ENCODE measurements around the gene SLC22A5. TPM values are rescaled to one million over a fixed set of nuclear protein-coding genes. Genes with fewer than 3 reads are reported as not detected.
A peak's percentile ranks its signal among the peaks of the same experiment; 100 is the strongest.

Gene SLC22A5
- total and polyA plus RNA-seq, 10 of the 15 experiments (the other 5 are each of a cell fraction or from before 2014, with no cell fraction given), result 1.1 to 4.4 (median 2.3) TPM

DNA sequence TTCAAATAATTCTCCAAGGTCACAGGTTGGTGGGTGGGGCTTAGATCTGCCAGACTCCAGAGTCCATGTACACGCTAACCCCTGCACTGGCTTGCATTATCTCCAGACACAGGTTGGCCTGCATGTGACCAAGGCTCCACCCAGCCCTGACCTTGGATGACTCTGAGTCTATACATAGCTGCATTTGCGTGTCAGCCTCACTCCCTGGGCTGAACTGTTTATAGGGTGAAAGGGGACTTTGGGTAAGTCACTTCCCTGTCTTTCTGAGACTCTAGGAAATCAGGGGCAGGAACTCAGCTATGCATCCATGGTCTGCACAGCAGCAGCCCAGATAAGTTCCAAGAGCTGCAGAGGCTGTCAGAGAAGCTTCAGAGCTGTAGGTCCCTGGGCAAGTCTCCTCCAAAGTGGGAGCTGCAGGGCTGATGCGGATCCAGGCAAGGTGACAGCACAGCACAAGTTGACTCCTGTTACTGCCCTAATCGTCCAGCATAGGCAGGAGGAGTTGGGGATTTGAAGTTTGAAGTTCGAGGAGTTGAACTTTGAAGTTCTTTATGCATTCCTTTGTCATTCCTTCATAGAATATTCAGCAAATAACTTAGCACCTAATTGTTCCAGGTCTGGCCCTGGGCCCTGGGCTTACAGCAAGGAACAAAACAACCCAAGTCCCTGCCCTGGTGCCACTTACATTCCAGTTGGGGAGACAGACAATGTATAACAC is 53.4 kb downstream of the SLC22A5 start:
- H3K27ac ChIP-seq (ENCODE audit: control insufficient read depth, insufficient read depth), result peak overlapping the region; percentile 94
- ATAC-seq (peak; percentile 47), DNase-seq (ENCODE audit: low read depth, low spot score) (no peak), FAIRE-seq (no peak)
- H3K4me1 ChIP-seq (ENCODE audit: control insufficient read depth, insufficient read depth, low read length), result peaks cover 87% of the 10 kb centered on the region
- CTCF ChIA-PET, result interaction anchor here (0.5 to 11.0 kb wide), 16 partner anchors 7 to 82 kb away, joined by 3 to 184 read pairs (median 6); partner anchors contain the start of gene IRF1
- peak overlapping the region; percentile 22; the same call in 1 of the 2 replicates for H3K4me3 ChIP-seq
- peaks cover 12 to 16% of the 10 kb centered on the region in 2 experiments; a peak in 3 of 4 replicates for H3K36me3 ChIP-seq (ENCODE audit: control insufficient read depth in 2 of 2, insufficient read depth in 2 of 2, low read length in 1 of 2)
- H3K9me3 ChIP-seq (replicated peaks; ENCODE audit: control insufficient read depth, insufficient read depth, low read length), result no peaks in the 10 kb centered on the region
- intact Hi-C loops (cut with micrococcal nuclease; ENCODE audit: unreplicated experiment), result loop anchor here (5.0 kb wide), 1 partner anchor 239 kb away; no protein-coding TSS in a partner anchor
- WGBS (ENCODE audit: insufficient coverage, insufficient replicate concordance, low lambda C conversion rate, missing lambda C conversion rate), result 13% methylated on average over 5 of the region's 5 CpGs
- peaks cover 83% of the 10 kb centered on the region for H3K79me2 ChIP-seq (ENCODE audit: control insufficient read depth, insufficient read depth, low read length)
- H3K9ac ChIP-seq (ENCODE audit: control insufficient read depth, insufficient read depth, low read length), result peak overlapping the region; percentile 52
- BruUV-seq (replicated peaks), result TSS peak; percentile 57
- RAD21 ChIA-PET (ENCODE audit: unreplicated experiment), result interaction anchor here (0.8 to 12.5 kb wide), 14 partner anchors 7 to 242 kb away, joined by 3 to 453 read pairs (median 6); partner anchors contain the start of gene IRF1
- SMC1A ChIA-PET (ENCODE audit: uncharacterized antibody, unreplicated experiment), result interaction anchor here (0.7 to 18.8 kb wide), 14 partner anchors 8 to 328 kb away, joined by 3 to 300 read pairs (median 22); partner anchors contain the start of genes IRF1 and SLC22A5
- no peaks in the 10 kb centered on the region for H3K27me3 ChIP-seq (replicated peaks in 1 of 2; ENCODE audit: control insufficient read depth in 2 of 2, insufficient read depth in 2 of 2, low read length in 1 of 2)
- H2AFZ ChIP-seq (ENCODE audit: control insufficient read depth, low read depth, low read length), result no peak overlapping the region
- POLR2A ChIA-PET, result interaction anchor here (0.7 to 11.2 kb wide), 9 partner anchors 7 to 80 kb away, joined by 3 to 389 read pairs (median 19); partner anchors contain the start of gene IRF1
- H3K4me2 ChIP-seq (ENCODE audit: control insufficient read depth, insufficient read depth), result peak overlapping the region; percentile 56
- no peaks in the 10 kb centered on the region for H4K20me1 ChIP-seq (ENCODE audit: control insufficient read depth, insufficient read depth)
- in situ Hi-C loops (cut with MboI), result loop anchor here (5.0 kb wide), 1 partner anchor 49 kb away; no protein-coding TSS in a partner anchor
- TF ChIP-seq NR2C2 (IDR thresholded peaks at IDR 0.05; ENCODE audit: borderline replicate concordance, control insufficient read depth, insufficient read length, low read depth) (no peak), HDAC6 (IDR thresholded peaks at IDR 0.05; ENCODE audit: unreplicated experiment) (no peak), ZNF274 (IDR thresholded peaks at IDR 0.05; ENCODE audit: insufficient read depth, insufficient read length) (no peak), MXI1 (IDR thresholded peaks at IDR 0.05; ENCODE audit: low read depth, low read length) (no peak; the same call in 1 of the 2 replicates), SREBF1 (IDR thresholded peaks at IDR 0.05; ENCODE audit: low read length) (no peak), BACH1 (IDR thresholded peaks at IDR 0.05; ENCODE audit: borderline replicate concordance) (no peak; the same call in 1 of the 2 replicates), STAT1 (conservative IDR thresholded peaks at IDR 0.05) (no peak; the same call in 1 of the 2 replicates), ZNF592 (IDR thresholded peaks at IDR 0.05) (no peak; the same call in 1 of the 2 replicates), ZNF687 (IDR thresholded peaks at IDR 0.05) (peak; percentile 99), PAX8 (IDR thresholded peaks at IDR 0.05) (no peak), ZNF207 (IDR thresholded peaks at IDR 0.05; ENCODE audit: borderline replicate concordance) (no peak), CHD4 (IDR thresholded peaks at IDR 0.05) (no peak), ZSCAN29 (IDR thresholded peaks at IDR 0.05) (no peak), CBFB (IDR thresholded peaks at IDR 0.05; ENCODE audit: low read depth) (no peak)
- TF ChIP-seq, protein P1, sequence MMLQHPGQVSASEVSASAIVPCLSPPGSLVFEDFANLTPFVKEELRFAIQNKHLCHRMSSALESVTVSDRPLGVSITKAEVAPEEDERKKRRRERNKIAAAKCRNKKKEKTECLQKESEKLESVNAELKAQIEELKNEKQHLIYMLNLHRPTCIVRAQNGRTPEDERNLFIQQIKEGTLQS (IDR thresholded peaks at IDR 0.05; ENCODE audit: borderline replicate concordance, extremely low read depth, low read depth, low read length), result no peak

Measured in GM12878 (cell line).